SK-N-MC (cell line): ENCODE data around the gene CALN1.

ENCODE experiments used
- DNase-seq: peaks from one replicate; pipeline ENCODE4 v3.0.0-alpha.2; 2011; ENCODE audit warnings: low read depth, low spot score
- H3K27ac ChIP-seq: fragments of 200-600 bp; sonication (generic); 2 replicates; pipeline ENCODE4 v1.5.1; 2016; ENCODE audit warnings: mixed run types
- H3K36me3 ChIP-seq: fragments of 200-600 bp; sonication (generic); 2 replicates; pipeline ENCODE4 v1.6.1; 2017; ENCODE audit warnings: antibody characterized with exemption, low read length, mixed read lengths; ENCODE audit not compliant: insufficient read depth
- H3K4me3 ChIP-seq: fragments of 200-600 bp; sonication (generic); 2 replicates; pipeline ENCODE4 v1.5.1; 2016
- H3K9ac ChIP-seq: fragments of 200-600 bp; sonication (generic); 2 replicates; pipeline ENCODE4 v1.8.0; 2017; ENCODE audit warnings: mixed run types, mixed read lengths; ENCODE audit not compliant: insufficient read length
- H3K9me3 ChIP-seq: fragments of 200-600 bp; sonication (generic); 2 replicates; pipeline ENCODE4 v1.6.1; 2017; ENCODE audit warnings: low read depth, mild to moderate bottlenecking, antibody characterized with exemption, low read length, moderate library complexity, mixed read lengths
- EZH2 ChIP-seq: fragments of 200-600 bp; sonication (generic); IDR thresholded peaks from one replicate; pipeline ENCODE4 v1.6.1; 2017; ENCODE audit warnings: antibody characterized with exemption
- FOXP2 ChIP-seq: optimal IDR thresholded peaks from 2 replicates; pipeline ENCODE3; 2011; ENCODE audit warnings: mild to moderate bottlenecking, moderate library complexity; ENCODE audit not compliant: insufficient read depth; ENCODE audit errors: extremely low read length, control extremely low read depth
- POLR2AphosphoS5 ChIP-seq: IDR thresholded peaks from 2 replicates; pipeline ENCODE4 v1.6.1; 2012; ENCODE audit warnings: mild to moderate bottlenecking, low read depth, low read length, borderline replicate concordance

CALN1 gene

GRCh38 chr7:72190919-72191318 is 221.2 kb downstream of the CALN1 start:
- Histone ChIP-seq H3K27ac (no peak overlapping the region), H3K4me3 (no peak overlapping the region), H3K9me3 (no peaks in the 10 kb centered on the region), H3K36me3 (no peaks in the 10 kb centered on the region), H3K9ac (no peak overlapping the region)
- no peak for DNase-seq
- TF ChIP-seq EZH2 (no peak), FOXP2 (no peak), POLR2AphosphoS5 (no peak)

- no peak overlapping the region for H3K27ac ChIP-seq
- H3K36me3 ChIP-seq = no peaks in the 10 kb centered on the region
- no peak overlapping the region for H3K4me3 ChIP-seq
- H3K9ac ChIP-seq = no peak overlapping the region
- TF ChIP-seq EZH2 = no peak
- no peak for TF ChIP-seq FOXP2
- no peak for TF ChIP-seq POLR2AphosphoS5
- no peaks in the 10 kb centered on the region for H3K9me3 ChIP-seq
- DNase-seq = no peak
Observed at GRCh38 chr7:72190146-72190545, 222.0 kb downstream of the CALN1 start.

- no peak for DNase-seq
Observed at GRCh38 chr7:72187179-72187578, 225.0 kb downstream of the CALN1 start.

GRCh38 chr7:72183835-72184234 is 228.3 kb downstream of the CALN1 start:
- H3K27ac ChIP-seq = no peak overlapping the region
- no peak overlapping the region for H3K4me3 ChIP-seq
- no peak for TF ChIP-seq EZH2
- TF ChIP-seq FOXP2 = no peak
- no peak for TF ChIP-seq POLR2AphosphoS5
- no peak overlapping the region for H3K9ac ChIP-seq
- DNase-seq = no peak
- H3K36me3 ChIP-seq = no peaks in the 10 kb centered on the region
- H3K9me3 ChIP-seq = no peaks in the 10 kb centered on the region

More at GRCh38 chr7:72187179-72187578, 225.0 kb downstream of the CALN1 start:
- Histone ChIP-seq H3K9ac (no peak overlapping the region), H3K27ac (no peak overlapping the region), H3K36me3 (no peaks in the 10 kb centered on the region), H3K4me3 (no peak overlapping the region), H3K9me3 (no peaks in the 10 kb centered on the region)
- TF ChIP-seq POLR2AphosphoS5 (no peak), FOXP2 (no peak), EZH2 (no peak)

GRCh38 chr7:72182036-72182435 is 230.1 kb downstream of the CALN1 start:
- no peaks in the 10 kb centered on the region for H3K36me3 ChIP-seq
- no peak for DNase-seq
- H3K4me3 ChIP-seq = no peak overlapping the region
- no peak overlapping the region for H3K27ac ChIP-seq
- no peaks in the 10 kb centered on the region for H3K9me3 ChIP-seq
- H3K9ac ChIP-seq = no peak overlapping the region
- no peak for TF ChIP-seq FOXP2
- TF ChIP-seq POLR2AphosphoS5 = no peak
- no peak for TF ChIP-seq EZH2

DNA sequence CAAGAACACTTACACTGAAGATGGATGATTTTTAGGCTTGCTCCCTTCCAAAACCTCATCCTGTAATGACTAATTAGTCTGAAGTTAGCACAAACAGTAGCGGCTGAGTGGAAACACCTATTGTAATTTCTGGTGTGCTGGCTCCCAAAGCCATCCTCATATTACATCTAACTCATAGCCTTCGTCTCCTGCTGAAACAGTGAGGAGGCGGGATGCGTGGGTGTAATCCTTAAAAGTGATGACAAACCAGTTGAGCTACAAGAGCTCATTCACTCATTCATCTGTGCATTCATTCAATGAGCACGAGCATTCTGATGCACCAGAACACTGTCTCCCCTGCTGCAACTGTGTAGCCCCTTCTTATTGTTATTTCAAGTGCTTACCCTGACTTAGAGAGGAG is 235.3 kb downstream of the CALN1 start:
- DNase-seq = no peak
- H3K9me3 ChIP-seq = no peaks in the 10 kb centered on the region
- H3K27ac ChIP-seq = no peak overlapping the region
- no peak overlapping the region for H3K4me3 ChIP-seq
- no peak overlapping the region for H3K9ac ChIP-seq
- TF ChIP-seq FOXP2 (no peak), EZH2 (no peak)
- H3K36me3 ChIP-seq = no peaks in the 10 kb centered on the region

DNA sequence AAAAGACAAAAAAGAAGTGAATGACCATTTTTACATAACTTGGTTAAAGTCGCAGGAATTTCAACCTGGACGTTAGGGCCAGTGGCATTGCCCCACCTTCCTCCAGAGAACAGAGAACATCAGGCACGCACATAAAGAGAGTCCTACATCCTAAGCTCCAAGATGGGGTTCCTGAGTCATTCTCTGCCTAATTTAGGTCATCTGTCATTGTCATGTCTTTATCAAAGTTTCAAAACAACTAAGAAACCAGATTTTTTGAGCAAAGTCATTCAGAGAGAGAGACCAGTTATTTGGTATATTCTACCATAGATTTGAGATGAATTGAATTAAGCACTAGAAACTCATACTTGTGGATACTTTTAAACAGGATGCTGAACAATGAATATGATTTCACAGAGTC is 241.7 kb downstream of the CALN1 start:
- Histone ChIP-seq H3K9me3 (no peaks in the 10 kb centered on the region), H3K9ac (no peak overlapping the region), H3K4me3 (no peak overlapping the region), H3K36me3 (no peaks in the 10 kb centered on the region), H3K27ac (no peak overlapping the region)
- no peak for TF ChIP-seq EZH2
- TF ChIP-seq FOXP2 = no peak
- TF ChIP-seq POLR2AphosphoS5 = no peak
- DNase-seq = no peak

- Histone ChIP-seq H3K36me3 (no peaks in the 10 kb centered on the region), H3K9ac (no peak overlapping the region), H3K4me3 (no peak overlapping the region), H3K9me3 (no peaks in the 10 kb centered on the region), H3K27ac (no peak overlapping the region)
- no peak for TF ChIP-seq FOXP2
- no peak for TF ChIP-seq EZH2
- TF ChIP-seq POLR2AphosphoS5 = no peak
- no peak for DNase-seq
Observed at GRCh38 chr7:72163271-72163670, 248.9 kb downstream of the CALN1 start.

DNA sequence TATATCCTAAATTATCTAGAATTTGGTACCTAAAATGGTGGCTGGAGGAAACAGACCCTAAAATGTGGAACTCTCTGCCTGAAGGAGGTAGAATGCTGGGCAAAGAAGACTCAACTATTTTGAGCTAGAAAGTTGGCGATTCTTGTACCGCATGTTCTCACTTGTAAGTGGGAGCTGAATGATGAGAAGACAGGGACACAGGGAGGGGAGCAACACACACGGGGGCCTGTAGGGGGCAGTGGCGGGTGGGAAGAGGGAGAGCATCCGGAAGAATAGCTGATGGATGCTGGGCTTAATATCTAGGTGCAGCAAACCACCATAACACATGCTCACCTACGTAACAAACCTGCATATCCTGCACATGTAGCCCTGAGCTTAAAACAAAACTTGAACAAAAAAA is 250.6 kb downstream of the CALN1 start:
- Histone ChIP-seq H3K27ac (no peak overlapping the region), H3K4me3 (no peak overlapping the region), H3K9ac (no peak overlapping the region), H3K36me3 (no peaks in the 10 kb centered on the region), H3K9me3 (no peaks in the 10 kb centered on the region)
- DNase-seq = no peak
- TF ChIP-seq POLR2AphosphoS5 (no peak), EZH2 (no peak), FOXP2 (no peak)
